GM18519 (cell line): Measurements from ENCODE around the gene LY86.
A peak's percentile ranks its signal among the peaks of the same experiment; 100 is the strongest.

ENCODE experiments used
- ATAC-seq: cut with Tn5 transposase; IDR thresholded peaks from one replicate; pipeline ENCODE4 v1.9.1; 2021; ENCODE audit warnings: mild to moderate bottlenecking, moderate library complexity; ENCODE audit not compliant: unreplicated experiment, low FRiP score

The LY86 gene

GRCh38 chr6:6676910-6677441 lies 88.5 kb downstream of the LY86 start:
- ATAC-seq, result no peak

GRCh38 chr6:6678185-6678671 lies 89.7 kb downstream of the LY86 start:
- ATAC-seq, result no peak

GRCh38 chr6:6678811-6679210 lies 90.3 kb downstream of the LY86 start:
- ATAC-seq, result no peak

GRCh38 chr6:6679633-6680032 lies 91.1 kb downstream of the LY86 start:
- ATAC-seq, result no peak

GRCh38 chr6:6680526-6680925 lies 92.0 kb downstream of the LY86 start:
- no peak for ATAC-seq

GRCh38 chr6:6681075-6681849 lies 92.7 kb downstream of the LY86 start:
- ATAC-seq, result no peak

- no peak for ATAC-seq
Measured at GRCh38 chr6:6682225-6682624, 93.7 kb downstream of the LY86 start.

GRCh38 chr6:6683969-6684833 lies 95.7 kb downstream of the LY86 start:
- peak; percentile 85 for ATAC-seq

- no peak for ATAC-seq
Measured at GRCh38 chr6:6685249-6686040, 96.9 kb downstream of the LY86 start.

- no peak for ATAC-seq
Measured at GRCh38 chr6:6686176-6686575, 97.7 kb downstream of the LY86 start.

GRCh38 chr6:6686748-6687601 lies 98.5 kb downstream of the LY86 start:
- no peak for ATAC-seq

- no peak for ATAC-seq
Measured at GRCh38 chr6:6688283-6688682, 99.8 kb downstream of the LY86 start.

GRCh38 chr6:6688951-6689350 lies 100.4 kb downstream of the LY86 start:
- no peak for ATAC-seq

- ATAC-seq, result no peak
Measured at GRCh38 chr6:6689400-6690143, 101.1 kb downstream of the LY86 start.

- no peak for ATAC-seq
Measured at GRCh38 chr6:6690144-6690483, 101.6 kb downstream of the LY86 start.

- ATAC-seq, result no peak
Measured at GRCh38 chr6:6694368-6694780, 105.9 kb downstream of the LY86 start.

- ATAC-seq, result no peak
Measured at GRCh38 chr6:6694825-6695624, 106.5 kb downstream of the LY86 start.

- ATAC-seq, result no peak
Measured at GRCh38 chr6:6695625-6696276, 107.2 kb downstream of the LY86 start.
